Duodenal mucosa (tissue), 2 donors: ENCODE measurements around the gene ZNF639.
"Not testable (repeated sequence)": the region's sequence is repeated elsewhere in the genome, so short reads cannot be mapped to it uniquely, and the experiment has no call there.

Experiments
- H3K27ac ChIP-seq: one replicate; pipeline ENCODE4 v1.7.0; 2013; ENCODE audit warnings: low read depth, low read length
- H3K27me3 ChIP-seq, 2 donors: one replicate each; pipeline ENCODE4 v1.7.0; 2013; ENCODE audit warnings: low read length in 2 of 2, control low read depth in 1 of 2; ENCODE audit not compliant: insufficient read depth in 2 of 2, control insufficient read depth in 1 of 2
- H3K36me3 ChIP-seq, 2 donors: one replicate each; pipeline ENCODE4 v1.7.0; 2013; ENCODE audit warnings: low read length in 2 of 2, control low read depth in 1 of 2; ENCODE audit not compliant: insufficient read depth in 2 of 2, control insufficient read depth in 1 of 2
- H3K4me1 ChIP-seq, 2 donors: one replicate each; pipeline ENCODE4 v1.7.0; 2013; ENCODE audit warnings: low read length in 2 of 2, control low read depth in 1 of 2; ENCODE audit not compliant: insufficient read depth in 2 of 2, control insufficient read depth in 1 of 2
- H3K4me3 ChIP-seq, 2 donors: one replicate each; pipeline ENCODE4 v1.7.0; 2013; ENCODE audit warnings: low read length in 2 of 2, low read depth in 1 of 2
- H3K9ac ChIP-seq, 2 donors: one replicate each; pipeline ENCODE4 v1.7.0; 2013; ENCODE audit warnings: low read length in 2 of 2, low read depth in 1 of 2
- H3K9me3 ChIP-seq, 2 donors: one replicate each; pipeline ENCODE4 v1.7.0; 2013; ENCODE audit warnings: low read length in 2 of 2, control low read depth in 1 of 2; ENCODE audit not compliant: control insufficient read depth in 1 of 2

Gene ZNF639

GRCh38 chr3:179322286-179323196, at the start of gene ZNF639:
TSS of gene ZNF639 (plus strand) at chr3:179323031. CDS start at chr3:179328294, 5,263 bp downstream.
- Histone ChIP-seq H3K9ac (peak within 1 kb of the TSS; percentile 74 to 82), H3K4me3 (peak within 1 kb of the TSS; percentile 77 to 91), H3K27ac (peak within 1 kb of the TSS; percentile 91), H3K9me3 (no peaks in the 10 kb centered on the region), H3K36me3 (no peaks in the 10 kb centered on the region), H3K4me1 (peaks cover 20 to 25% of the 10 kb centered on the region in 2 donors), H3K27me3 (peaks cover 0 to 3% of the 10 kb centered on the region in 2 donors)

GRCh38 chr3:179274434-179274833, 48.4 kb upstream of the ZNF639 start:
- H3K36me3 ChIP-seq, H3K27ac ChIP-seq, H3K4me3 ChIP-seq, H3K9ac ChIP-seq, H3K4me1 ChIP-seq, H3K27me3 ChIP-seq, H3K9me3 ChIP-seq: not testable (repeated sequence)

- H3K27ac ChIP-seq = no peak overlapping the region
- no peak overlapping the region for H3K9ac ChIP-seq
- no peaks in the 10 kb centered on the region for H3K27me3 ChIP-seq
- no peaks in the 10 kb centered on the region for H3K9me3 ChIP-seq
- no peaks in the 10 kb centered on the region for H3K36me3 ChIP-seq
- H3K4me1 ChIP-seq = no peaks in the 10 kb centered on the region
- no peak overlapping the region for H3K4me3 ChIP-seq
These were observed 46.8 kb upstream of the ZNF639 start for GRCh38 chr3:179276001-179276400.

GRCh38 chr3:179276743-179277142, 46.1 kb upstream of the ZNF639 start:
- no peaks in the 10 kb centered on the region for H3K4me1 ChIP-seq
- H3K9me3 ChIP-seq = no peaks in the 10 kb centered on the region
- H3K27me3 ChIP-seq = no peaks in the 10 kb centered on the region

GRCh38 chr3:179278151-179278550, 44.7 kb upstream of the ZNF639 start:
- no peaks in the 10 kb centered on the region for H3K4me1 ChIP-seq
- no peak overlapping the region for H3K4me3 ChIP-seq
- no peaks in the 10 kb centered on the region for H3K36me3 ChIP-seq
- H3K9me3 ChIP-seq = no peaks in the 10 kb centered on the region
- no peak overlapping the region for H3K9ac ChIP-seq
- no peak overlapping the region for H3K27ac ChIP-seq
- H3K27me3 ChIP-seq = no peaks in the 10 kb centered on the region

More at GRCh38 chr3:179276743-179277142, 46.1 kb upstream of the ZNF639 start:
- H3K36me3 ChIP-seq = no peaks in the 10 kb centered on the region
- no peak overlapping the region for H3K9ac ChIP-seq
- H3K27ac ChIP-seq = no peak overlapping the region
- H3K4me3 ChIP-seq = no peak overlapping the region

GRCh38 chr3:179278932-179279693, 43.7 kb upstream of the ZNF639 start:
- Histone ChIP-seq H3K4me1 (no peaks in the 10 kb centered on the region), H3K9me3 (no peaks in the 10 kb centered on the region), H3K27ac (no peak overlapping the region), H3K4me3 (no peak overlapping the region), H3K9ac (no peak overlapping the region), H3K36me3 (no peaks in the 10 kb centered on the region), H3K27me3 (no peaks in the 10 kb centered on the region)

GRCh38 chr3:179279837-179280236, 43.0 kb upstream of the ZNF639 start:
- H3K4me1 ChIP-seq = no peaks in the 10 kb centered on the region
- H3K9ac ChIP-seq = no peak overlapping the region
- H3K4me3 ChIP-seq = no peak overlapping the region
- no peaks in the 10 kb centered on the region for H3K9me3 ChIP-seq
- H3K27me3 ChIP-seq = no peaks in the 10 kb centered on the region
- H3K27ac ChIP-seq = no peak overlapping the region
- no peaks in the 10 kb centered on the region for H3K36me3 ChIP-seq

GRCh38 chr3:179281825-179282224, 41.0 kb upstream of the ZNF639 start:
- H3K36me3 ChIP-seq = no peaks in the 10 kb centered on the region

GRCh38 chr3:179286331-179286730, 36.5 kb upstream of the ZNF639 start:
- no peaks in the 10 kb centered on the region for H3K9me3 ChIP-seq

More at GRCh38 chr3:179281825-179282224, 41.0 kb upstream of the ZNF639 start:
- Histone ChIP-seq H3K4me1 (no peaks in the 10 kb centered on the region), H3K27ac (no peak overlapping the region), H3K27me3 (no peaks in the 10 kb centered on the region), H3K9me3 (no peaks in the 10 kb centered on the region), H3K4me3 (no peak overlapping the region), H3K9ac (no peak overlapping the region)

GRCh38 chr3:179288845-179289244, 34.0 kb upstream of the ZNF639 start:
- no peak overlapping the region for H3K9ac ChIP-seq
- no peaks in the 10 kb centered on the region for H3K36me3 ChIP-seq
- no peaks in the 10 kb centered on the region for H3K27me3 ChIP-seq
- no peak overlapping the region for H3K4me3 ChIP-seq
- H3K27ac ChIP-seq = no peak overlapping the region
- H3K4me1 ChIP-seq = no peaks in the 10 kb centered on the region
- no peaks in the 10 kb centered on the region for H3K9me3 ChIP-seq

More at GRCh38 chr3:179286331-179286730, 36.5 kb upstream of the ZNF639 start:
- Histone ChIP-seq H3K4me3 (no peak overlapping the region), H3K9ac (no peak overlapping the region), H3K36me3 (no peaks in the 10 kb centered on the region), H3K4me1 (no peaks in the 10 kb centered on the region), H3K27ac (no peak overlapping the region), H3K27me3 (no peaks in the 10 kb centered on the region)
